ENCODE results near the gene NDUFS8.

DNA sequence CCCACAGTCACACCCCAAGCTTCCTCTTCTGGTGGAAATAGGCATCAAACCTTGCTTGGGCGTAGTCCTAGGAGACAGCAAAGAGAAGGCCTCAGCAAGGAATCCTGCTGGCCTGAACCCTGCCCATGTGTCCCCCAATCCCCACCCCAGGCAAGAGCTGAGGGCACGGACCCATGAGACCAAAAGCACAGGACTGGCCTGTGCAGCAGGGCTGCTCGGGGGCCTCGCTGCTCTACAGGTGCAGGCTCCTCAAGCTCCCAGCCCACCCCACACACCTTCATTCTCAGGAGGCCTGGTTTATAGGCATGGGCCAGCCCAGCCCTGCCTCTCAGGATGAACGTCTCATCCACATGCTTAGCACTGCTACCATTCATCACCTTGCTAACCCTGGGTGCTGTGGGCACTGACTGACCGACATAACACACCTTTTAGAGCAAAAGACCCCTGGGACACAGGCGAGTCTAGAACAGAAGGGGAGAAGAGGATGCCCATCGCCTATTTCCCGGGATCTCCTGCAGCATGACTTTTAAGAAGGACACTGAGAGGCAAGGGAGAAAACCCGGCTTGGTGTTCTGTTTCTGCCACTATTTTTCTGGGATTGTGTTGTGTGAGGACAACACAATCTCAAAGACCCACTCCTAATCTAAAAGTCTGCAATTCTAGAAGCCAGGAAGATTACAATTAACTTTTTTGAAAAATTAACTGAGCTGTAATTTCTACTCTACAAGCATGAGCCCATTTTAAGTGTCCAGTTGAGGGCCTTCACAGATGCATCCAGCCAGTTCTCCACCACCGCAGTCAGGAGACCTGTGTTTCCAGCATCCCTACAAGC lies 23.7 kb downstream of the NDUFS8 start:
- TF ChIP-seq, protein P1, sequence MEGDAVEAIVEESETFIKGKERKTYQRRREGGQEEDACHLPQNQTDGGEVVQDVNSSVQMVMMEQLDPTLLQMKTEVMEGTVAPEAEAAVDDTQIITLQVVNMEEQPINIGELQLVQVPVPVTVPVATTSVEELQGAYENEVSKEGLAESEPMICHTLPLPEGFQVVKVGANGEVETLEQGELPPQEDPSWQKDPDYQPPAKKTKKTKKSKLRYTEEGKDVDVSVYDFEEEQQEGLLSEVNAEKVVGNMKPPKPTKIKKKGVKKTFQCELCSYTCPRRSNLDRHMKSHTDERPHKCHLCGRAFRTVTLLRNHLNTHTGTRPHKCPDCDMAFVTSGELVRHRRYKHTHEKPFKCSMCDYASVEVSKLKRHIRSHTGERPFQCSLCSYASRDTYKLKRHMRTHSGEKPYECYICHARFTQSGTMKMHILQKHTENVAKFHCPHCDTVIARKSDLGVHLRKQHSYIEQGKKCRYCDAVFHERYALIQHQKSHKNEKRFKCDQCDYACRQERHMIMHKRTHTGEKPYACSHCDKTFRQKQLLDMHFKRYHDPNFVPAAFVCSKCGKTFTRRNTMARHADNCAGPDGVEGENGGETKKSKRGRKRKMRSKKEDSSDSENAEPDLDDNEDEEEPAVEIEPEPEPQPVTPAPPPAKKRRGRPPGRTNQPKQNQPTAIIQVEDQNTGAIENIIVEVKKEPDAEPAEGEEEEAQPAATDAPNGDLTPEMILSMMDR (conservative IDR thresholded peaks at IDR 0.05; ENCODE audit: low read depth, low read length): no peak
- TF ChIP-seq EZH2 (IDR thresholded peaks at IDR 0.05; ENCODE audit: low read length, unreplicated experiment): no peak

Measured in PC-3 (cell line).